GM20431 (cell line): ENCODE results near the gene MAP2K4.

Experiments used
- in situ Hi-C: fragments of 300-500 bp; cut with MseI, MboI; formaldehyde crosslinking; loops from one replicate; pipeline ENCODE4 v1.15.0; 2020; ENCODE audit warnings: low sequenced_read_pairs; ENCODE audit not compliant: unreplicated experiment

MAP2K4 gene

GRCh38 chr17:12134587-12134986 lies 113.9 kb downstream of the MAP2K4 start:
- in situ Hi-C loops, result no loop called here

- in situ Hi-C loops, result no loop called here
Observed at GRCh38 chr17:12136243-12136642, 115.6 kb downstream of the MAP2K4 start.

- in situ Hi-C loops, result no loop called here
Observed at GRCh38 chr17:12136646-12137045, 116.0 kb downstream of the MAP2K4 start.

GRCh38 chr17:12137859-12138258 lies 117.2 kb downstream of the MAP2K4 start:
- in situ Hi-C loops, result no loop called here

- in situ Hi-C loops, result no loop called here
Observed at GRCh38 chr17:12140685-12141084, 120.0 kb downstream of the MAP2K4 start.

- in situ Hi-C loops, result loop anchor here (25.0 kb wide), 1 partner anchor 850 kb away; the partner anchor contains the start of gene ELAC2
Observed at GRCh38 chr17:12162187-12162586, 141.5 kb downstream of the MAP2K4 start.

- in situ Hi-C loops, result loop anchor here (25.0 kb wide), 1 partner anchor 848 kb away; the partner anchor contains the start of gene ELAC2
Observed at GRCh38 chr17:12164085-12164484, 143.4 kb downstream of the MAP2K4 start.

GRCh38 chr17:12178644-12179330 lies 158.1 kb downstream of the MAP2K4 start:
- in situ Hi-C loops, result no loop called here

GRCh38 chr17:12180644-12181261 lies 160.1 kb downstream of the MAP2K4 start:
- in situ Hi-C loops, result no loop called here

GRCh38 chr17:12187658-12188057 lies 167.0 kb downstream of the MAP2K4 start:
- in situ Hi-C loops, result no loop called here

GRCh38 chr17:12193144-12193735 lies 172.6 kb downstream of the MAP2K4 start:
- in situ Hi-C loops, result no loop called here
